Left forelimb (tissue), 1 donor: ENCODE results near the gene TDRKH.

Experiments used
- DNase-seq: peaks from one replicate; pipeline ENCODE4 v3.0.0-alpha.2; 2018; ENCODE audit warnings: low spot score

Gene TDRKH

GRCh38 chr1:151823175-151823574, 32.9 kb upstream of the TDRKH start:
- no peak for DNase-seq

DNA sequence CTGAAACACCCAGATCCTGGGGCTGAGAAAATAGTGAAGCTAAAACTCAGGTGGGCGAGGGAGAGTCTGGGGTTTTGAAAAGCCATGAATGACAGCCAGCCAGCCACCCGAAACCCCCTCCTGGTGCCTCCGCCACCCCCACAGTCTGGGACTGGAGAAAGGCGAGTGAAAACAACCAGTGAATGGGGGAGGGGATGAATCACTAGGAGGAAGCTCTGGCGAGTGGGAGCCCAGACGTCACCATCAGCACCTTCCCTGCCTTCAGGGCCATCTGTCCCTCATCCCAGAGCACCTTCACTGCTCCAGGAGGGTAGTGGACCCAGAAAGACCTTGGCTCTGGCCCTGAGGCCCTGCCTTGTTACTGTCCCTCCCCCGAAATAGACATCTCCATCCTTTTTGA, 32.1 kb upstream of the TDRKH start:
- DNase-seq = no peak

- DNase-seq = no peak
Observed at GRCh38 chr1:151820940-151821339, 30.6 kb upstream of the TDRKH start.

DNA sequence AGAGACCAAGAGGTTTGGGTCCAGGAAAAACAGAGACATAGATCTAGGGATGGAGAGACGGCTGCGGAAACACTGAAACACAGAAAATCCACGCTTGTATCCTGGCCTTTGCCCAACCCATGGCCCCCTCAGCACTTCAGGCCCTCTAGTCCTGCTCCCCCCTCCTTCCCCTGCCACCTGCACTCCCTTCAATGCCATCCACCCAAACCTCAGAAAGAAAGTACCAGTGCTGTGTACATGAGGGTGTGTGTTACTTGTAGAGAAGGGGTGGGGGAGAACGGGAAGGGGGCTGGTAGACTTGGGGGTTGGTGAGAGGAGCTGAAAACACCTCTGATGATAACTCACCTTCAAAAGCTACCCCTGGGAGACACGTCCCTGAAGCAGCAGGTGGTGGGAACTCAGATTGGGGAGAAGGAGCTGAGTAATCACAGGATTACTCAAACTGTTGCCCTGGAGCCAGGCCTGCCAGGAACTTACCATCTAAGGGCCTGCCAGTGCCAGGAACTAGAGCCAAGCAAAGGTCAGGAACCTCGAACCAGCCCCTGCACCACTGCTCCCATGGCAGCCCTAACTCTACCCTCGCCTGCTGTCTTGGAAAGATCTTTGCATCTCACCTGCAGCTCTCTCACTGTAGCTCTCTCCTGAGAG, 29.8 kb upstream of the TDRKH start:
- no peak for DNase-seq

DNA sequence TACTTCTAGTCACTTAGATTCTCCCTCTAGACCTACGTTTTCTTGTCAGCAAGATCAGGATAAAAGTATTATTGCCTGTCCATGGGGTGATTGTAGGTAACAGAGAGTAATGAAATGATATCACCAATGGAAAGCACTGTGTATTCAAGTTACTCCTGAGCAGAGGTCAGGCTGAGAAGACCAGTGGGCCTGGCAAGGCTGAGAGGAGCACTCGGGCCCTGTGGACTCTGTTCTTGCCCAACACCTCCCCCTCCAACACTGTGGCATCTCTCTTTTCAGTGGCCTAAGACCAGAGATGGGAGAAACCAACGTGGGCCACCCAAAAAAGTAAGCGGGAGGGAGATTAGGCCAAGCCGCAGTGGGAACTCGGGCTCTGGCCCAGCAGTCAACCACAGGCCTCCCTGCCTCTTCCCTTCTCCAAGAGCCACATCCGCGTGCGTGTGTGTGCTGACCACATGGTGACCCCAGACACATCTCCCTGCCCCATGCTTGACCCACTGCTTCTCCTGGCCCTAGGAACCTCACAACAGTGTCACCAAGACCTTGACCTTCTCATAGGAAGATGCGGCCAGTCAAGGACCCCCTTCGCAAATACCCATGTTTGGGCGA, 29.0 kb upstream of the TDRKH start:
- no peak for DNase-seq

DNA sequence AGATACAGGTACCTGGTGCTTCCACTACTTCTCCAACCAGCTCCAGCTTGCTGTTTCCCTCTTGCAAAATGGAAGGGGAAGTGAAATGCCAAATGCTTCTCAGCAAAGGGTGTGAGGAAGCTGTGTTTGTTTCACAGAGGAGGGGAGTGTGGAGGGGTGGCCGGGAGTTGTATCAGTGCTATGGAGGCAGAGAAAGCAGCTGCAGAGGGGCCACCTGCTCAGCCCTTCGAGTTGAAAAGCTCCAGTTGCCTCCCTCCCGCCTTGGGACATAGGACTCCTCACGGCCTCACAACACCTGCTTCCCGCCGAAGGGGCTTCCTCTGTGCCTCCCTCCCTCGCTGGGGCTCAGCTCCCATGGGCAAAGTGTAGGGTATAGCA, 27.0 kb upstream of the TDRKH start:
- DNase-seq = no peak

- no peak for DNase-seq
Observed at GRCh38 chr1:151816548-151817352, 26.4 kb upstream of the TDRKH start.

- DNase-seq = no peak
Observed at GRCh38 chr1:151815716-151816327, 25.5 kb upstream of the TDRKH start.

DNA sequence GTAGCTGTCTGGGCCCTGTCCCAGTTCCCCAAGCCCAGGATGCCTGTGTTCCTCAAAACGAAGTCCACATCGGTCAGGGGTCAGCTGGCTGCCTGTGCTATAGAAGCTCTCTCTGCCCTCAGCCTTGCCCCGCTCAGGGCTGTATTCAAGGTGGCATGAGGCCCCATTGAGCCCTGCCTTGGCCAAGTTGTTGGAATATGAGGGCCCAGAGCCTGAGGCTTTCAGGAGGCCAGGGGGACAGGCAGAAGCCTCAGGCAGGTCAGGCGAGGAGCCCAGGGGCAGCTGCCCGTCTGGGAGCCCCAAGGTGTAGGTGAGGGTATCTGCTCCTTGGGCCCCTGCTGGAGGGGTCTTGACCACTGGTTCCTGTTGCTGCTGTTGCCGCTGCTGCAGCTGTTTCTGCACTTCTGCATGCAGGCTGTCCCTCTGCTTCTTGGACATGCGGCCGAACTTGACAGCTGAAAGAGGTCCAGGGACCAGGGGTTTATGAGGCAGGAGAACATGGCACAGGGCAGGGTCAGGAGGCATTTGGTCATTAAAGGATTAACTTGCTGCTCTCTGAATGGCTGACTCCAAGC, 24.8 kb upstream of the TDRKH start:
- no peak for DNase-seq

DNA sequence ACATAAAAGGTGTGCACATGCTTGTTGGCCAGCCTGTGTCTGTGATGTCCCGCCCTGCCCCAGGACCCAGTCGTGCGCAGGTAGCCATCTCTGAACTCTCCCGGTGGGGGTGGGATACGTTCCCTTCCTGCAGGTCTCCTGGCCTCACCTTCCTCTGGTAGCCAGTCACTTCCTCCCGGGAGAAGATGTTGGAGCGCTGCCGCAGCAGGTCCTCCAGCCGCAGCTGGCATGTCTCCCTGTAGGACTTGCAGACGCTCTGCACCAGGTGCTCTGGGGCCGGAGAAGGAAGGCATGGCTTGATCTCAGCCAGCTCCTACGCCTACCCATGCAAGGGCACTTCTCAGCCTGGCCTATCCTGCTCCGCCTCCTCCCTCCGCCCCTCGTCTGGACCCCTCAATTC, 24.1 kb upstream of the TDRKH start:
- no peak for DNase-seq

GRCh38 chr1:151813271-151813977, 23.1 kb upstream of the TDRKH start:
- no peak for DNase-seq

GRCh38 chr1:151811181-151811580, 20.9 kb upstream of the TDRKH start:
- peak; percentile 51 for DNase-seq

DNA sequence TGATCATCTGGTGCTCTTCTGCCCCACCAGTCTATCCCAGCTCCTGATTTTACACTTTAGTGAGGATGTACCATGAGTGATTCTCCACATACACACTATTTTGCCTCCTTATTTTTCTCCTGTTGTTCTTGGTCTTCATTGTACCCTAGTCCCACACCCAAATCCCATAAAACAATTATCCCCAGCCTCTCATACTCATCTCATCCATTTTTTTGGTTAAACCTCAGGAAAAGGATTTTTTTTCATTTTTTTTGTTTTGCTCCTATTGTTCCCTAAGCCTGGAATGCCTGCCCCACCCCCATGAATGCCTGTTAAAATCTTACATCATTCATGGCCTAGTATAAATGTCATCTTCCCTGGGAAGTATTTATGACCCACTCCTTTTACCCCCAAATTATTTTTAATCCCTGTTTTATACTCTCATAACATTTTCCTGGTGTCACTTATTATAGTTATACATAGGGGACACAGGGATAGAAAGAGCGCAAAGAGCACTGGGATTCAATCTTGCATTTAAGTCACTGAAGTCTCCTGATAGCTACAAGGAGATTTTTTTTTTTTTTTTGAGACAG, 19.8 kb upstream of the TDRKH start:
- DNase-seq = no peak

- peak; percentile 15 for DNase-seq
Observed at GRCh38 chr1:151809290-151809984, 19.1 kb upstream of the TDRKH start.

DNA sequence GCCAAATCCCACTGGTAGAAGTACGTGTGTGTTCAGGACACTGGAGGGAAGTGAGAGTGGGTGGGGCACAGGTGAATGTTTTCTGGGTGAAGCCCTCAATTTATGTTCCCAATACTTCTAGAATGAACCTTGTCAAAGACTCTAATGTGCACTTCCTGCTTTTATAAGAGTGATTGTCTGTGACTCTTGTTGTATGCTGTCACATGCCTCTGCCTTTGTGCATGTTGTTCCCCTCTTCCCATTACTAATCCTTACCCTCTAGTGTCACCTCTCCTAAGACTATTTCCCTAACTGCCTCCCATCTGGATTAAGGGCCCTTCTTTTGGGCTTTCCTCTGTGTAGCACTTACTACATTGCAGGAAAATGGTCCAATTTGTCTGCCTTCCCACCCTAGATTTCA, 17.5 kb upstream of the TDRKH start:
- DNase-seq = no peak

- peak; percentile 25 for DNase-seq
Observed at GRCh38 chr1:151807131-151807530, 16.8 kb upstream of the TDRKH start.

- DNase-seq = no peak
Observed at GRCh38 chr1:151806170-151806569, 15.9 kb upstream of the TDRKH start.

DNA sequence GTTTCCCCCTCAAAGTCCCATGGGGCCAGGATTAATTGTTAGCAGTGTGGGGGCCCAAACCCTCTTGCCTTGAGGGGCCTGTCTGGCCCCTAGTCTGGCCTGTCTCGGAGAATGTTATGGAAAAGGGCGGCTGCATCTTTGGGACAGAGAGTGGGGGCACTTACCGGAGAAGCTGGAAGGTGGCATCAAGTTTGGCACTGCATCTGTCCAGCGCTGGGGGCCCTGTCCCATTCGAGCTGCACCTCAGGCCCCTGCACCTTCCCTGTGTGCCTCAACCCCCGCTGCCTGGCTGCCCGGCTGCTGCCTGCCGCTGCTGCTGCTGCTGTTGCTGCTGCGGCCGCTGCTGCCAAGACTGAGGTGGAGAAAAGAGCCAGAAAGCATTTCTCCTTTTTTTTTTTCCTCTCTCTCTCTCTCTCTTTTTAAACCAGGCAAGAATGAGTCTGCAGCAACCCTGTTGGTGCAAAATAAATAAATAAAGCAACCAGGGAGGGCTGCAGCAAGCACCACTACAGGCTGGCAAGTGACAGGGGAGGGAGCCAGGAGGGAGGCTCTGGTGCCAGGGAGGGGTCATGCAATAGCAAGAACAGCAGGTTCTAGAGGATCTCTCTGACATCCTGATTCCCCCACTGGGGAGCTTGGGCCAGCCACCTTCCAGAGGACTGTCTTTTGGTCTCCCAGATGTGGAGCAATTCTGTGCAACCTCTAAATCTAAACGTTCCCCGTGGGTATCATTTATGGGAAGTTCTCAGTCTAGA, 14.9 kb upstream of the TDRKH start, which contains the start of gene LINGO4:
LINGO4 (minus strand) TSS at position 354 of the 755 bp plus-strand sequence. CDS start 2,715 bp downstream, outside the sequence.
- no peak for DNase-seq

DNA sequence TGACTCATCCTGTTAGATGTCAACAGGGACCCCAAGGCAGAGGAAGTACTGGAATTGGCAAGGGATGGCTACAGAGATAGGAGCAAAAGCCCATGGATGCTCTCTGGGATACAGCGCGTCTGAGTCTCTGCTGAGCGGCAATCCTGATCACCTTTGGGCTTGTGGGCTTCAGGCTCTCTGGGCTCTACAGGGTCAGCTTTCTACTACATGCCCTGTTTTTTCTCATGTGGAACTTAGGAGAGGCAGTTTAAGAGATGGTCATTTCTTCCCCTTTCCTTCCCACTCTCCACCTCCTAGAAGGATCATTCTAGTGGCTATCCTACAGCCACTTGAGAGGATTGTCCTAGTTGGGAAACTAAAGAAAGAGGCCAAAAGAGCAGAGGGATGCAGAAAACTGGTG, 13.6 kb upstream of the TDRKH start:
- DNase-seq = no peak

- no peak for DNase-seq
Observed at GRCh38 chr1:151803164-151803563, 12.9 kb upstream of the TDRKH start.
